DND-41 (cell line): Measurements from ENCODE around the gene SWI5.

Source experiments
- CTCF ChIP-seq: IDR thresholded peaks from 2 replicates; pipeline ENCODE4 v1.5.1; 2012; ENCODE audit warnings: borderline replicate concordance, low read length, moderate library complexity, mild to moderate bottlenecking; ENCODE audit not compliant: poor library complexity, severe bottlenecking; ENCODE audit errors: extremely low read depth
- EZH2 ChIP-seq: IDR thresholded peaks from 3 replicates; pipeline ENCODE4 v1.6.1; 2012; ENCODE audit warnings: borderline replicate concordance, low read depth, mild to moderate bottlenecking, moderate library complexity, low read length, inconsistent platforms; ENCODE audit not compliant: severe bottlenecking

- no peak for TF ChIP-seq CTCF
- TF ChIP-seq EZH2: no peak
Measured at GRCh38 chr9:128321879-128322403, 45.9 kb downstream of the SWI5 start.
